Stimulated activated CD4-positive, alpha-beta T cell treated with anti-CD3 and anti-CD28 coated beads, Interleukin-2, amount 100 ng/mL, for 48 hours (primary cell): Measurements from ENCODE around the gene KCNE4.

Experiments
- DNase-seq, 2 donors: peaks; one replicate each; pipeline ENCODE4 v3.0.0-alpha.2; 2020

KCNE4 gene

GRCh38 chr2:223088866-223089265 lies 36.9 kb downstream of the KCNE4 start:
- DNase-seq: no peak

GRCh38 chr2:223090039-223090438 lies 38.0 kb downstream of the KCNE4 start:
- DNase-seq: no peak

- no peak for DNase-seq
Measured at GRCh38 chr2:223090540-223091235, 38.7 kb downstream of the KCNE4 start.

GRCh38 chr2:223092667-223093066 lies 40.7 kb downstream of the KCNE4 start:
- no peak for DNase-seq

- no peak for DNase-seq
Measured at GRCh38 chr2:223093436-223094241, 41.6 kb downstream of the KCNE4 start.

GRCh38 chr2:223095207-223095606 lies 43.2 kb downstream of the KCNE4 start:
- DNase-seq: no peak

- no peak for DNase-seq
Measured at GRCh38 chr2:223096235-223096970, 44.4 kb downstream of the KCNE4 start.

GRCh38 chr2:223097888-223098383 lies 45.9 kb downstream of the KCNE4 start:
- DNase-seq: no peak

- no peak for DNase-seq
Measured at GRCh38 chr2:223099561-223099960, 47.6 kb downstream of the KCNE4 start.

- DNase-seq: no peak
Measured at GRCh38 chr2:223100061-223100511, 48.1 kb downstream of the KCNE4 start.

GRCh38 chr2:223101340-223102039 lies 49.5 kb downstream of the KCNE4 start:
- DNase-seq: no peak

- no peak for DNase-seq
Measured at GRCh38 chr2:223102040-223102400, 50.0 kb downstream of the KCNE4 start.

- no peak for DNase-seq
Measured at GRCh38 chr2:223102450-223102849, 50.5 kb downstream of the KCNE4 start.

- DNase-seq: no peak
Measured at GRCh38 chr2:223104336-223105132, 52.5 kb downstream of the KCNE4 start.
